Keratinocyte (primary cell): Measurements from ENCODE around the gene MCM10.

Source experiments
- CTCF ChIP-seq, 3 experiments: IDR thresholded peaks in 1 of 3; conservative IDR thresholded peaks in 1 of 3; optimal IDR thresholded peaks in 1 of 3; 2 replicates in 2 of 3; 3 replicates in 1 of 3; pipeline versions ENCODE3 to v1.5.1; 2011; ENCODE audit warnings: low read length in 3 of 3, mild to moderate bottlenecking in 3 of 3, moderate library complexity in 2 of 3, control low read depth in 1 of 3, inconsistent platforms in 1 of 3; ENCODE audit not compliant: insufficient read depth in 2 of 3; ENCODE audit errors: extremely low read depth in 1 of 3
- EZH2 ChIP-seq: IDR thresholded peaks from one replicate; pipeline ENCODE4 v1.6.1; 2012; ENCODE audit warnings: inconsistent platforms, mild to moderate bottlenecking, low read length, moderate library complexity

DNA sequence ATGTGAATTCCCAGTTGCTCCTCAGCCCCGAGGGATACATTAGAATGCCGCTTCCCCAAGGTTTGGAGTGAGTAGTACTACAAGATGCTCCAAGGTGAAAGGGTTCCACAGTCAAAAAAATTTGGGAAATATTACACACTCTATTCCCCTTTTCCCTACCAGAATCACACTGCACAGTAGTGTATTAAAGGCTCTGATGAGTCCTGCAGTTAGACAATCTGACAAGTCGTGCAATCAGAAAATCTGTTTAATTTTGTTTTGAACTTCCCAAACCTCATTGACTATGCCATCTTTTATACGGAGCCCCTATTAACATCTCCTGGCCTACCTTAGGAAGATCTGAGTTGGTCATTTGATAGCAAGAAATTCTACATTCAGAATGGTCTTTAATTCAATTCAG is 86.4 kb downstream of the MCM10 start:
- no peak for TF ChIP-seq EZH2
- TF ChIP-seq CTCF (optimal IDR thresholded peaks at IDR 0.05 in 1 of 3, IDR thresholded peaks at IDR 0.05 in 1 of 3, conservative IDR thresholded peaks at IDR 0.05 in 1 of 3; ENCODE audit: extremely low read depth in 1 of 3, insufficient read depth in 2 of 3, low read length in 3 of 3) = no peak
